GM23338 (cell line): ENCODE results near the gene TMEM200C.

Experiments used
- CREB1 ChIP-seq: fragments of 250-450 bp; sonication (Bioruptor Pico); IDR thresholded peaks from 2 replicates; pipeline ENCODE4 v1.5.0; 2020; ENCODE audit warnings: low read depth, mild to moderate bottlenecking, moderate library complexity
- CTCF ChIP-seq, 2 experiments: fragments of 200-600 bp in 1 of 2; sonication (generic) in 1 of 2; conservative IDR thresholded peaks; 2 replicates each; pipeline versions ENCODE4 v1.5.1 to v1.6.1; 2016 to 2017; ENCODE audit warnings: antibody characterized with exemption in 2 of 2, low read depth in 2 of 2, mild to moderate bottlenecking in 2 of 2, moderate library complexity in 1 of 2
- EZH2 ChIP-seq: fragments of 200-600 bp; sonication (generic); IDR thresholded peaks from one replicate; pipeline ENCODE4 v1.8.0; 2017; ENCODE audit warnings: antibody characterized with exemption, mild to moderate bottlenecking, low read depth; ENCODE audit not compliant: unreplicated experiment
- EZH2phosphoT487 ChIP-seq: fragments of 200-600 bp; sonication (generic); IDR thresholded peaks from one replicate; pipeline ENCODE4 v1.8.1; 2018; ENCODE audit warnings: antibody characterized with exemption; ENCODE audit not compliant: unreplicated experiment
- STAT1 ChIP-seq: IDR thresholded peaks from one replicate; pipeline ENCODE4 v1.6.1; 2016; ENCODE audit warnings: antibody characterized with exemption; ENCODE audit not compliant: unreplicated experiment

- TF ChIP-seq CTCF (conservative IDR thresholded peaks at IDR 0.05; ENCODE audit: low read depth in 2 of 2), result no peak
- no peak for TF ChIP-seq CREB1 (CRISPR knock-in tag)
- no peak for TF ChIP-seq EZH2
- no peak for TF ChIP-seq STAT1
- no peak for TF ChIP-seq EZH2phosphoT487
These were observed 18.4 kb downstream of the TMEM200C start for GRCh38 chr18:5876891-5877290.
